ENCODE results near the gene TIAM2.

TIAM2 gene

DNA sequence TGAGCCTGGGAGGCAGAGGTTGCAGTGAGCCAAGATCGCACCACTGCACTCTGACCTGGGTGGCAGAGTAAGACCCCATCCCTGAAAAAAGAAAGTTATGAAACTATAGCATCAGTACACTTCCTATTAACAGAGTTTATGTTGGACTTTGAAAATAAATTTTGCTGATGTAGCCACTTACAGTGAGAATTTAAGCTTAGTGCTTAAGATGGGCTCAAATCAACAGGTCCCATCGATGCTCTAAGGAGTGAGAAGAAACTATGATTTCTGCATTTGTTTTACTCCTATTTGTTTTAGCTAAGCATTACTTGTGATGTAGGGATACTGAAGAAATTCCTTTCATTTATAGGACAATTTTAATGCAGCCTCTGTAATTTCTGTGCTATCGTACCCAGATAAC is 175.4 kb downstream of the TIAM2 start:
- ATAC-seq (ENCODE audit: insufficient read depth, low read depth) (no peak), DNase-seq (no peak)
- Histone ChIP-seq H3K9me3 (ENCODE audit: insufficient read depth, low read length, severe bottlenecking) (no peaks in the 10 kb centered on the region), H3K27me3 (ENCODE audit: insufficient read depth, low read length, poor library complexity) (no peaks in the 10 kb centered on the region), H3K27ac (ENCODE audit: low read length) (no peak overlapping the region), H3K36me3 (ENCODE audit: insufficient read depth, low read length) (no peaks in the 10 kb centered on the region), H3K79me2 (ENCODE audit: insufficient read depth, low read length) (no peaks in the 10 kb centered on the region), H2AFZ (ENCODE audit: low read depth, low read length) (no peak overlapping the region), H3K4me1 (ENCODE audit: insufficient read depth, low read length) (0 out of 2 replicates have a peak, but pooled peaks cover 2% of the 10 kb centered on the region), H3K4me2 (ENCODE audit: insufficient read depth, low read length) (no peak overlapping the region), H3K9ac (ENCODE audit: low read depth, low read length) (no peak overlapping the region), H3K4me3 (ENCODE audit: low read depth in 1 of 2, low read length in 2 of 2) (no peak overlapping the region), H4K20me1 (ENCODE audit: insufficient read depth, low read length) (no peaks in the 10 kb centered on the region)
- no peak for TF ChIP-seq EZH2 (IDR thresholded peaks at IDR 0.05; ENCODE audit: borderline replicate concordance, low read depth, low read length, severe bottlenecking)
- TF ChIP-seq, protein P1, sequence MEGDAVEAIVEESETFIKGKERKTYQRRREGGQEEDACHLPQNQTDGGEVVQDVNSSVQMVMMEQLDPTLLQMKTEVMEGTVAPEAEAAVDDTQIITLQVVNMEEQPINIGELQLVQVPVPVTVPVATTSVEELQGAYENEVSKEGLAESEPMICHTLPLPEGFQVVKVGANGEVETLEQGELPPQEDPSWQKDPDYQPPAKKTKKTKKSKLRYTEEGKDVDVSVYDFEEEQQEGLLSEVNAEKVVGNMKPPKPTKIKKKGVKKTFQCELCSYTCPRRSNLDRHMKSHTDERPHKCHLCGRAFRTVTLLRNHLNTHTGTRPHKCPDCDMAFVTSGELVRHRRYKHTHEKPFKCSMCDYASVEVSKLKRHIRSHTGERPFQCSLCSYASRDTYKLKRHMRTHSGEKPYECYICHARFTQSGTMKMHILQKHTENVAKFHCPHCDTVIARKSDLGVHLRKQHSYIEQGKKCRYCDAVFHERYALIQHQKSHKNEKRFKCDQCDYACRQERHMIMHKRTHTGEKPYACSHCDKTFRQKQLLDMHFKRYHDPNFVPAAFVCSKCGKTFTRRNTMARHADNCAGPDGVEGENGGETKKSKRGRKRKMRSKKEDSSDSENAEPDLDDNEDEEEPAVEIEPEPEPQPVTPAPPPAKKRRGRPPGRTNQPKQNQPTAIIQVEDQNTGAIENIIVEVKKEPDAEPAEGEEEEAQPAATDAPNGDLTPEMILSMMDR (IDR thresholded peaks at IDR 0.05; ENCODE audit: borderline replicate concordance, extremely low read depth, low read length, poor library complexity, severe bottlenecking) = no peak

DNA sequence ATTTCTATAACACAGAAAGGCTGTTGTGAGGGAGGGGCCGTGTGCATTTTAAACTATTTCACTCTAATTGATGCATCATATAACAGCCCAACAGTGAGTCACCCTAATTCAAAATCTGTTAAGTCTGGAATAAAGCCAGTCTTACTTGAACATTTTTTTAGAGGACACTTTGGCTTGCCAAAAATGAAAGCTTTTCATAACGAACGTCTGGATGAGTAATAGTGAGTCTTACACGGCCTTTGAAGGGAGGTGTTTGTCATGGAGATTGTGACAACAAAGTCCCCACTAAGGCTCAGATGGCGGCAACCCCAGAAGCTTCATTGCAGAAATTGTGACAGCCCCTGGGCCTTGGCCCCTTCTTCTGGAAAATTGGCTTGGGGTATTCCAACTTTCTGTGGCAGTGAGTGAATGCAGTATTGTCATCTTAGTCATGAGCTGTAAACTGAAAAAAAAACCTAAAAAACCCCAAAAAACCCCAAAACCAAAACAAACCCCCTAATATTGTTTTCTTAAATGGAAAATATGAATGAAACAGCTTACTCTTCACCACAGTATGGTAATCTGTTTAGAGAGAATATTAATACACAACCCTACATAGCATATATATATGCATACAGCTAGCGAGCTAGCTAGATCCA is 176.1 kb downstream of the TIAM2 start:
- no peaks in the 10 kb centered on the region for H3K27me3 ChIP-seq (ENCODE audit: insufficient read depth, low read length, poor library complexity)
- no peak overlapping the region for H3K9ac ChIP-seq (ENCODE audit: low read depth, low read length)
- DNase-seq = no peak
- ATAC-seq (ENCODE audit: insufficient read depth, low read depth) = no peak
- H3K79me2 ChIP-seq (ENCODE audit: insufficient read depth, low read length) = no peaks in the 10 kb centered on the region
- H3K4me1 ChIP-seq (ENCODE audit: insufficient read depth, low read length) = 0 out of 2 replicates have a peak, but pooled peaks cover 2% of the 10 kb centered on the region
- TF ChIP-seq, protein P1 (IDR thresholded peaks at IDR 0.05; ENCODE audit: borderline replicate concordance, extremely low read depth, low read length, poor library complexity, severe bottlenecking) = no peak
- no peak for TF ChIP-seq EZH2 (IDR thresholded peaks at IDR 0.05; ENCODE audit: borderline replicate concordance, low read depth, low read length, severe bottlenecking)
- H3K36me3 ChIP-seq (ENCODE audit: insufficient read depth, low read length) = no peaks in the 10 kb centered on the region
- H2AFZ ChIP-seq (ENCODE audit: low read depth, low read length) = no peak overlapping the region
- H3K4me3 ChIP-seq (ENCODE audit: low read depth in 1 of 2, low read length in 2 of 2) = no peak overlapping the region
- no peaks in the 10 kb centered on the region for H3K9me3 ChIP-seq (ENCODE audit: insufficient read depth, low read length, severe bottlenecking)
- no peak overlapping the region for H3K27ac ChIP-seq (ENCODE audit: low read length)
- no peaks in the 10 kb centered on the region for H4K20me1 ChIP-seq (ENCODE audit: insufficient read depth, low read length)
- no peak overlapping the region for H3K4me2 ChIP-seq (ENCODE audit: insufficient read depth, low read length)

DNA sequence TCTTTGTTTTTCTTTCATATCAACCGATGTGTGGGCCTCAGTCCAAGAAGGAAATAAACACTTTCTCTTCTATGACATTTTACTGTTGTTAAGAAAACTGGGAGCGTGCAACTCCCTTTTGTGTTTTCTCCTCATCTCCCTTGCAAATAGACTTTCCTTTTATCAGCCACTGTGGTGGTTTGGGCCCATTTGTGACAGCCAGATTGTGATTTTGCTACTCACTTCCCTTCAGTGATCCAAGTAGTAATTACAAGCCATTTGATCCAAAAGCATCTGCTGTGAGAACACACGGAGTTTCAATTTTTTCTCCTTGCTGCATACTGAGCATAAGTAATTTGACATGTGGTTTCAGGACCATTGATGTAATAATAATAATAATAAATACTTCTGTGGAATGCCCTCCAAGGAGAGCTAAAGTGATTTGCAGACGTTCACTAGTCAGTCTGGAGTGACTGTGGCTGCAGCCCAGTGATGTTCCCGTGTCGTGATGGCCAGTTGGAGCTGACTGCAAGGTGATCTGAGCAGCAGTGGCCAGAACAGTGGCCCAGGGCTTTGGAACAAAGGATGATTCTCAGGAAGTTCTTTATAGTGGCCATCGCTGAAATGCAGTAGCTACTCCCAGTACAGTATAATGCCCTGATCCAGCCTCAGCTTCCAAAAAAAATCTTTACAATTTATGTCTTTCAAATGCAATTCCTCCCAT is 176.8 kb downstream of the TIAM2 start:
- TF ChIP-seq, protein P1 (IDR thresholded peaks at IDR 0.05; ENCODE audit: borderline replicate concordance, extremely low read depth, low read length, poor library complexity, severe bottlenecking) = no peak
- no peak for TF ChIP-seq EZH2 (IDR thresholded peaks at IDR 0.05; ENCODE audit: borderline replicate concordance, low read depth, low read length, severe bottlenecking)
- Histone ChIP-seq H3K79me2 (ENCODE audit: insufficient read depth, low read length) (no peaks in the 10 kb centered on the region), H3K4me1 (ENCODE audit: insufficient read depth, low read length) (0 out of 2 replicates have a peak, but pooled peaks cover 2% of the 10 kb centered on the region), H3K27me3 (ENCODE audit: insufficient read depth, low read length, poor library complexity) (no peaks in the 10 kb centered on the region), H3K36me3 (ENCODE audit: insufficient read depth, low read length) (no peaks in the 10 kb centered on the region), H4K20me1 (ENCODE audit: insufficient read depth, low read length) (no peaks in the 10 kb centered on the region), H2AFZ (ENCODE audit: low read depth, low read length) (no peak overlapping the region), H3K9ac (ENCODE audit: low read depth, low read length) (no peak overlapping the region), H3K4me2 (ENCODE audit: insufficient read depth, low read length) (no peak overlapping the region), H3K9me3 (ENCODE audit: insufficient read depth, low read length, severe bottlenecking) (no peaks in the 10 kb centered on the region), H3K4me3 (ENCODE audit: low read depth in 1 of 2, low read length in 2 of 2) (no peak overlapping the region), H3K27ac (ENCODE audit: low read length) (no peak overlapping the region)
- DNase-seq = no peak
- ATAC-seq (ENCODE audit: insufficient read depth, low read depth) = no peak

Data from DND-41 (cell line).